HEK293T (cell line): ENCODE data around the gene ARID1B.

Experiments
- CTCF ChIA-PET: fragments of 350-600 bp; formaldehyde crosslinking; extraction: SDS; loops from one replicate; lab custom pipeline; 2021; ENCODE audit warnings: antibody characterized with exemption, inconsistent platforms; lab: Yijun Ruan, JAX
- POLR2A ChIA-PET: fragments of 350-600 bp; formaldehyde crosslinking; extraction: SDS; loops from one replicate; lab custom pipeline; 2020; ENCODE audit warnings: antibody characterized with exemption, inconsistent platforms; lab: Yijun Ruan, JAX
- DNase-seq: peaks from one replicate; pipeline ENCODE4 v3.0.0; 2012; ENCODE audit warnings: mixed read lengths; ENCODE audit errors: extremely low spot score
- ARNT ChIP-seq: fragments of 450-650 bp; IDR thresholded peaks from 2 replicates; pipeline ENCODE4 v1.6.1; 2017; ENCODE audit warnings: mild to moderate bottlenecking
- BHLHE40 ChIP-seq: fragments of 450-650 bp; IDR thresholded peaks from 2 replicates; pipeline ENCODE4 v1.6.1; 2016; ENCODE audit warnings: mild to moderate bottlenecking, moderate library complexity, borderline replicate concordance
- CTBP1 ChIP-seq: fragments of 450-650 bp; IDR thresholded peaks from 2 replicates; pipeline ENCODE4 v1.6.1; 2016; ENCODE audit warnings: borderline replicate concordance
- ELF4 ChIP-seq: fragments of 450-650 bp; IDR thresholded peaks from 2 replicates; pipeline ENCODE4 v1.6.1; 2017; ENCODE audit warnings: antibody characterized with exemption
- FOXA1 ChIP-seq: fragments of 450-650 bp; IDR thresholded peaks from 2 replicates; pipeline ENCODE4 v1.6.1; 2016; ENCODE audit warnings: mild to moderate bottlenecking
- FOXK2 ChIP-seq: fragments of 450-650 bp; IDR thresholded peaks from 2 replicates; pipeline ENCODE4 v1.6.1; 2016; ENCODE audit warnings: mild to moderate bottlenecking
- FOXM1 ChIP-seq: fragments of 450-650 bp; IDR thresholded peaks from 2 replicates; pipeline ENCODE4 v1.6.1; 2017; ENCODE audit warnings: mild to moderate bottlenecking, borderline replicate concordance
- HDGF ChIP-seq: fragments of 450-650 bp; IDR thresholded peaks from 2 replicates; pipeline ENCODE4 v1.6.1; 2017; ENCODE audit warnings: antibody characterized with exemption, borderline replicate concordance
- L3MBTL2 ChIP-seq: fragments of 450-650 bp; conservative IDR thresholded peaks from 2 replicates; pipeline ENCODE4 v1.6.1; 2016; ENCODE audit warnings: mild to moderate bottlenecking
- LEF1 ChIP-seq: fragments of 450-650 bp; IDR thresholded peaks from 2 replicates; pipeline ENCODE4 v1.6.1; 2017; ENCODE audit warnings: mild to moderate bottlenecking, borderline replicate concordance
- NFRKB ChIP-seq: fragments of 450-650 bp; IDR thresholded peaks from 2 replicates; pipeline ENCODE4 v1.6.1; 2016; ENCODE audit warnings: mild to moderate bottlenecking, moderate library complexity
- PKNOX1 ChIP-seq: fragments of 450-650 bp; IDR thresholded peaks from 2 replicates; pipeline ENCODE4 v1.6.1; 2016
- SP1 ChIP-seq: fragments of 450-650 bp; IDR thresholded peaks from 2 replicates; pipeline ENCODE4 v1.6.1; 2017
- SUZ12 ChIP-seq: fragments of 450-650 bp; IDR thresholded peaks from 2 replicates; pipeline ENCODE4 v1.6.1; 2016; ENCODE audit warnings: mild to moderate bottlenecking
- TARDBP ChIP-seq: fragments of 450-650 bp; IDR thresholded peaks from 2 replicates; pipeline ENCODE4 v1.6.1; 2016
- ZNF384 ChIP-seq: fragments of 450-650 bp; IDR thresholded peaks from 2 replicates; pipeline ENCODE4 v1.6.1; 2016

The ARID1B gene

DNA sequence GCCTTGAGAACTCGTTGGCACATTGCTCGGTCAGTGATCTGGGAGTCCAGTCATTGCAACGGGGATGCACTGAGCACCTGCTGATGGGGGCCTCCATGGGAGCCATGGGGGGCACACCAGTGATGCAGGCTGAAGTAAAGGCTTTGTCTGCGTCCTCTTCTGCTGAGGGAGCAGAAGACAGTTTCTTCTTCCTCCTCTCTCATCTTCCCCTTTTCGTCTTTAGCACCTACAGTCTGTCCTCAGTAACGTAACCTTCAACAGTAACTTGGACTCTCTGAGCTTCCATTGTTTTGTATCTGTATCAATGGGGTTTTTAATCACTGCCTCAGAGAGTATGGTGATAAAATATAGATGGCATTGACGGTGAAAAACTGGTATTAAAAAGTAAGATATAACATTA lies 306.2 kb downstream of the ARID1B start:
- TF ChIP-seq BHLHE40 (no peak), HDGF (no peak), FOXA1 (no peak), NFRKB (no peak), TARDBP (no peak), L3MBTL2 (no peak), ZNF384 (no peak), ELF4 (no peak), LEF1 (no peak), ARNT (no peak), CTBP1 (no peak), FOXM1 (no peak), PKNOX1 (no peak), FOXK2 (no peak), SP1 (no peak), SUZ12 (no peak)
- POLR2A ChIA-PET, result interaction anchor here (0.6 kb wide), 1 partner anchor 1566 kb away, joined by 3 read pairs; the partner anchor contains the start of gene SYTL3
- CTCF ChIA-PET, result interaction anchor here (1.3 kb wide), 1 partner anchor 9 kb away, joined by 3 read pairs; no protein-coding TSS in a partner anchor
- DNase-seq, result no peak

DNA sequence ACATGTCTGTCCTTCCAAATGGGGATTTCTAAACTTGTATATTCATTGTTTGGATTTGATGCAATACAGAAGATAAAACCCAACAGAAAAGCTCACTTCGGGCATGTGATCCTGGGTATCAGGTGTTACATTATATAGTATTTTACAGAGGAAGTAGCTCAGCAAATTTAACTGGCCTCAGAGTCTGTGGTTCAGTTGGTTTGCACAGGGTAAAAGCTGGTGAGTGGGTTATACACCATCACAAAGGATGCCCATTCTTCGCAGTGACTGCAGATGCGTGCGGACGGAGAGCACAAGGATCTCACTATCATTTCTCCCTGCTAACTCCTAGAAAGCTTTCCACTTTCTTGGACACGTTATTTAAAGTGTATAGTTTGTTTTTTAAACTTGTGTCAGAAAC lies 309.5 kb downstream of the ARID1B start:
- no peak for DNase-seq
- ChIA-PET POLR2A (no interaction called here), CTCF (no interaction called here)
- TF ChIP-seq ARNT, result no peak
- no peak for TF ChIP-seq PKNOX1
- no peak for TF ChIP-seq TARDBP
- no peak for TF ChIP-seq SP1
- TF ChIP-seq L3MBTL2, result no peak
- no peak for TF ChIP-seq BHLHE40
- TF ChIP-seq FOXK2, result no peak
- TF ChIP-seq FOXA1, result no peak
- no peak for TF ChIP-seq NFRKB
- TF ChIP-seq CTBP1, result no peak
- no peak for TF ChIP-seq ELF4
- TF ChIP-seq LEF1, result no peak
- TF ChIP-seq ZNF384, result no peak
- TF ChIP-seq FOXM1, result no peak
- TF ChIP-seq HDGF, result no peak
- TF ChIP-seq SUZ12, result no peak

GRCh38 chr6:157087974-157088373 lies 310.8 kb downstream of the ARID1B start:
- no peak for TF ChIP-seq SUZ12
- no peak for TF ChIP-seq SP1
- no peak for TF ChIP-seq TARDBP
- no peak for TF ChIP-seq ELF4
- TF ChIP-seq BHLHE40, result no peak
- no peak for TF ChIP-seq HDGF
- no peak for TF ChIP-seq CTBP1
- no peak for TF ChIP-seq ARNT
- no peak for TF ChIP-seq LEF1
- no peak for TF ChIP-seq ZNF384
- no peak for TF ChIP-seq FOXK2
- no peak for TF ChIP-seq FOXA1
- no peak for TF ChIP-seq L3MBTL2
- TF ChIP-seq PKNOX1, result no peak
- ChIA-PET CTCF (no interaction called here), POLR2A (no interaction called here)

DNA sequence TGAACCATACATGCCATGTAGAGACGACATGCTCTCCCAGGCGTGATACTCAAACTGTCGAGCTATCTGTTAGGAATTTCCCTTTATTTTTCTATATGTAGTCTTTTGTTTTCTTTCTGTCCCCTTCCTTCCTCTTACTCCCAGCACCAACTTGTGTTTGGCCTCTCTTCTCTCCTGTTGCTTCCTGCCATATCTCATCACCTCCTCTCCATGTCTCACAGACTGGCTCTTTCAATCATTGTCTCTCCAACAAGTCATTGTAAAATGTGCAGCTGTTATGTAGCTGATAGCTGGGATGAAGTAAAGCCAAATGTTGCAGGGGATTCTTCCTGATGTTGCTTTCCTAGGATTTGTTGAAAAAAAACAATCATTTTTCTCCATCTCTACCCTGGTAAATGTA lies 311.7 kb downstream of the ARID1B start:
- ChIA-PET CTCF (no interaction called here), POLR2A (no interaction called here)
- TF ChIP-seq SP1, result no peak
- TF ChIP-seq TARDBP, result no peak
- TF ChIP-seq HDGF, result no peak
- no peak for TF ChIP-seq BHLHE40
- TF ChIP-seq LEF1, result no peak
- TF ChIP-seq L3MBTL2, result no peak
- no peak for TF ChIP-seq FOXA1
- no peak for TF ChIP-seq FOXM1
- no peak for TF ChIP-seq CTBP1
- no peak for DNase-seq

More at GRCh38 chr6:157087974-157088373, 310.8 kb downstream of the ARID1B start:
- no peak for DNase-seq

- peak; percentile 40 for DNase-seq
- CTCF ChIA-PET, result no interaction called here
- POLR2A ChIA-PET, result no interaction called here
- TF ChIP-seq SP1 (no peak), BHLHE40 (no peak), LEF1 (no peak), PKNOX1 (no peak), FOXM1 (no peak)
Measured at GRCh38 chr6:157089258-157089657, 312.1 kb downstream of the ARID1B start.

GRCh38 chr6:157089851-157090250 lies 312.7 kb downstream of the ARID1B start:
- TF ChIP-seq TARDBP (no peak), L3MBTL2 (no peak), FOXK2 (no peak), FOXM1 (no peak), BHLHE40 (no peak), ZNF384 (no peak), ELF4 (no peak), HDGF (no peak)
- DNase-seq, result no peak
- POLR2A ChIA-PET, result no interaction called here
- CTCF ChIA-PET, result no interaction called here
